HL-60 (cell line): ENCODE data around the gene CNTN2.
A peak's percentile ranks its signal among the peaks of the same experiment; 100 is the strongest.

Experiments
- DNase-seq, 2 experiments: peaks; one replicate each; pipeline ENCODE4 v3.0.0-alpha.2; 2010 to 2020; ENCODE audit warnings: low read depth in 1 of 2, low spot score in 1 of 2
- H3K27ac ChIP-seq: fragments of 250-450 bp; sonication (Bioruptor Pico); replicated peaks from 2 replicates; pipeline ENCODE4 v1.5.1; 2020; ENCODE audit warnings: mild to moderate bottlenecking, moderate library complexity
- H3K27me3 ChIP-seq: fragments of 250-450 bp; sonication (Bioruptor Pico); 2 replicates; pipeline ENCODE4 v1.5.1; 2021; ENCODE audit warnings: mild to moderate bottlenecking, moderate library complexity; ENCODE audit not compliant: insufficient read depth, poor library complexity, severe bottlenecking
- H3K4me3 ChIP-seq: replicated peaks from 2 replicates; pipeline ENCODE4 v1.5.1; 2011; ENCODE audit warnings: mild to moderate bottlenecking, control low read depth, low read length; ENCODE audit not compliant: insufficient read depth
- CTCF ChIP-seq: IDR thresholded peaks from one replicate; pipeline ENCODE4 v1.5.1; 2011; ENCODE audit warnings: low read length, control low read depth, inconsistent platforms; ENCODE audit not compliant: insufficient read depth
- GABPA ChIP-seq: IDR thresholded peaks from 2 replicates; pipeline ENCODE4 v1.6.1; 2012; ENCODE audit warnings: low read depth
- POLR2AphosphoS5 ChIP-seq: IDR thresholded peaks from 2 replicates; pipeline ENCODE4 v1.6.1; 2012; ENCODE audit warnings: low read depth
- REST ChIP-seq: IDR thresholded peaks from 2 replicates; pipeline ENCODE4 v1.6.1; 2012; ENCODE audit warnings: low read depth; ENCODE audit not compliant: insufficient replicate concordance
- SPI1 ChIP-seq: IDR thresholded peaks from 2 replicates; pipeline ENCODE4 v1.6.1; 2012; ENCODE audit warnings: low read depth, mild to moderate bottlenecking, borderline replicate concordance

The CNTN2 gene

GRCh38 chr1:205052690-205053089 lies 9.7 kb downstream of the CNTN2 start:
- H3K4me3 ChIP-seq: no peak overlapping the region
- H3K27me3 ChIP-seq: no peaks in the 10 kb centered on the region
- no peak overlapping the region for H3K27ac ChIP-seq
- TF ChIP-seq SPI1 (no peak), REST (no peak), GABPA (no peak), CTCF (no peak), POLR2AphosphoS5 (no peak)
- DNase-seq: no peak

- TF ChIP-seq SPI1: no peak
- TF ChIP-seq POLR2AphosphoS5: no peak
- TF ChIP-seq GABPA: no peak
- TF ChIP-seq CTCF: no peak
- no peak for TF ChIP-seq REST
- no peak overlapping the region for H3K27ac ChIP-seq
- no peak overlapping the region for H3K4me3 ChIP-seq
- DNase-seq: no peak
- no peaks in the 10 kb centered on the region for H3K27me3 ChIP-seq
These were observed 10.3 kb downstream of the CNTN2 start for GRCh38 chr1:205053296-205053695.

- Histone ChIP-seq H3K27ac (no peak overlapping the region), H3K27me3 (no peaks in the 10 kb centered on the region)
- DNase-seq: no peak
These were observed 11.0 kb downstream of the CNTN2 start for GRCh38 chr1:205054013-205054412.

More at GRCh38 chr1:205054013-205054412, 11.0 kb downstream of the CNTN2 start:
- H3K4me3 ChIP-seq: no peak overlapping the region
- TF ChIP-seq REST (peak; percentile 74), CTCF (no peak)
